KMS-11 (cell line): ENCODE data around the gene GAL3ST3.

Experiments
- H2AFZ ChIP-seq: fragments of 200-600 bp; sonication (generic); 2 replicates; pipeline ENCODE4 v1.6.1; 2016; ENCODE audit warnings: antibody characterized with exemption, mixed run types, low read depth
- H3K27ac ChIP-seq: fragments of 200-600 bp; sonication (generic); 2 replicates; pipeline ENCODE4 v1.6.1; 2016; ENCODE audit warnings: mild to moderate bottlenecking, mixed run types
- H3K27me3 ChIP-seq: fragments of 200-600 bp; sonication (generic); 2 replicates; pipeline ENCODE4 v1.6.1; 2017; ENCODE audit warnings: mild to moderate bottlenecking, low read depth, mixed run types, moderate library complexity; ENCODE audit not compliant: insufficient read depth
- H3K36me3 ChIP-seq: fragments of 200-600 bp; sonication (generic); 2 replicates; pipeline ENCODE4 v1.6.1; 2017; ENCODE audit warnings: mild to moderate bottlenecking, mixed run types; ENCODE audit not compliant: insufficient read depth
- H3K4me1 ChIP-seq: fragments of 200-600 bp; sonication (generic); 2 replicates; pipeline ENCODE4 v1.6.1; 2016; ENCODE audit warnings: mild to moderate bottlenecking, low read depth, mixed run types; ENCODE audit not compliant: poor library complexity, severe bottlenecking
- H3K4me2 ChIP-seq: fragments of 200-600 bp; sonication (generic); 2 replicates; pipeline ENCODE4 v1.7.0; 2016; ENCODE audit warnings: mild to moderate bottlenecking, mixed run types
- H3K4me3 ChIP-seq: fragments of 200-600 bp; sonication (generic); IDR thresholded peaks from 2 replicates; pipeline ENCODE4 v1.6.1; 2017; ENCODE audit warnings: low read depth, low read length, mixed read lengths; ENCODE audit not compliant: insufficient read depth
- H3K79me2 ChIP-seq: fragments of 200-600 bp; sonication (generic); 2 replicates; pipeline ENCODE4 v1.6.1; 2016; ENCODE audit warnings: low read depth, mixed run types; ENCODE audit not compliant: insufficient read depth
- H3K9ac ChIP-seq: fragments of 200-600 bp; sonication (generic); 2 replicates; pipeline ENCODE4 v1.6.1; 2016; ENCODE audit warnings: mild to moderate bottlenecking, mixed run types
- H4K20me1 ChIP-seq: fragments of 200-600 bp; sonication (generic); 2 replicates; pipeline ENCODE4 v1.6.1; 2016; ENCODE audit warnings: mild to moderate bottlenecking, mixed run types; ENCODE audit not compliant: insufficient read depth
- TF ChIP-seq, protein P1 (sequence below): fragments of 200-600 bp; sonication (generic); conservative IDR thresholded peaks from 2 replicates; pipeline ENCODE4 v1.6.1; 2017; ENCODE audit warnings: low read depth, mild to moderate bottlenecking, antibody characterized with exemption, low read length, moderate library complexity, mixed read lengths

The GAL3ST3 gene

GRCh38 chr11:66063900-66064299, 14.9 kb upstream of the GAL3ST3 start:
- Histone ChIP-seq H3K27ac (peak overlapping the region; percentile 42; the same call in 1 of the 2 replicates), H3K79me2 (peaks cover 75% of the 10 kb centered on the region)
- TF ChIP-seq, protein P1, sequence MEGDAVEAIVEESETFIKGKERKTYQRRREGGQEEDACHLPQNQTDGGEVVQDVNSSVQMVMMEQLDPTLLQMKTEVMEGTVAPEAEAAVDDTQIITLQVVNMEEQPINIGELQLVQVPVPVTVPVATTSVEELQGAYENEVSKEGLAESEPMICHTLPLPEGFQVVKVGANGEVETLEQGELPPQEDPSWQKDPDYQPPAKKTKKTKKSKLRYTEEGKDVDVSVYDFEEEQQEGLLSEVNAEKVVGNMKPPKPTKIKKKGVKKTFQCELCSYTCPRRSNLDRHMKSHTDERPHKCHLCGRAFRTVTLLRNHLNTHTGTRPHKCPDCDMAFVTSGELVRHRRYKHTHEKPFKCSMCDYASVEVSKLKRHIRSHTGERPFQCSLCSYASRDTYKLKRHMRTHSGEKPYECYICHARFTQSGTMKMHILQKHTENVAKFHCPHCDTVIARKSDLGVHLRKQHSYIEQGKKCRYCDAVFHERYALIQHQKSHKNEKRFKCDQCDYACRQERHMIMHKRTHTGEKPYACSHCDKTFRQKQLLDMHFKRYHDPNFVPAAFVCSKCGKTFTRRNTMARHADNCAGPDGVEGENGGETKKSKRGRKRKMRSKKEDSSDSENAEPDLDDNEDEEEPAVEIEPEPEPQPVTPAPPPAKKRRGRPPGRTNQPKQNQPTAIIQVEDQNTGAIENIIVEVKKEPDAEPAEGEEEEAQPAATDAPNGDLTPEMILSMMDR, result no peak

DNA sequence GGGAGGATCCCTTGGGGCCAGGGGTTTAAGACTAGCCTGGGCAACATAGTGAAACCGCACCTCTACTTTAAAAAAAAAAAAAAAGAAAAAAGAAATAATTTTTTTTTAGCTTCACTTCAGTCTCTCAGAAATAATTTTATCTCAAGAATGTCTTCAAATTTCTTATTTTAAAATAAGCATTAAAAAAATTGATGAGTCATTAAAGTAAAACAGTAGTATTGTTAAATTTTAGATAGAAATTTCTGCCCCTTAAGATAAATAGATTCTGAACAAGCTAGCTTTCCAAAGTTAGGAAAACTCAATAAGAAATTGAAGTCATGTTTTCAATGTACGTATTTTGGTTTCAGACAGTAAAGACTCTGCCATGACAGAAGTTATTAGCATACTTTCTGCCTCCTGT, 13.4 kb upstream of the GAL3ST3 start:
- TF ChIP-seq, protein P1, result no peak
- Histone ChIP-seq H3K9ac (no peak overlapping the region), H2AFZ (no peak overlapping the region), H3K4me2 (0 out of 2 replicates have a peak overlapping the region, but pooled peaks have one; percentile 15), H3K4me3 (no peak overlapping the region), H3K79me2 (peaks cover 84% of the 10 kb centered on the region), H3K27me3 (0 out of 2 replicates have a peak, but pooled peaks cover 5% of the 10 kb centered on the region), H3K4me1 (peaks cover 99% of the 10 kb centered on the region), H3K27ac (peak overlapping the region; percentile 42; the same call in 1 of the 2 replicates), H3K36me3 (peaks cover 60% of the 10 kb centered on the region), H4K20me1 (peaks cover 21% of the 10 kb centered on the region)

More at GRCh38 chr11:66063900-66064299, 14.9 kb upstream of the GAL3ST3 start:
- H3K4me2 ChIP-seq, result peak overlapping the region; percentile 47; the same call in 1 of the 2 replicates
- peaks cover 47% of the 10 kb centered on the region for H3K36me3 ChIP-seq
- H3K4me3 ChIP-seq, result no peak overlapping the region
- H3K27me3 ChIP-seq, result 0 out of 2 replicates have a peak, but pooled peaks cover 5% of the 10 kb centered on the region
- H2AFZ ChIP-seq, result no peak overlapping the region
- peaks cover 99% of the 10 kb centered on the region for H3K4me1 ChIP-seq
- no peak overlapping the region for H3K9ac ChIP-seq
- peaks cover 28% of the 10 kb centered on the region for H4K20me1 ChIP-seq

DNA sequence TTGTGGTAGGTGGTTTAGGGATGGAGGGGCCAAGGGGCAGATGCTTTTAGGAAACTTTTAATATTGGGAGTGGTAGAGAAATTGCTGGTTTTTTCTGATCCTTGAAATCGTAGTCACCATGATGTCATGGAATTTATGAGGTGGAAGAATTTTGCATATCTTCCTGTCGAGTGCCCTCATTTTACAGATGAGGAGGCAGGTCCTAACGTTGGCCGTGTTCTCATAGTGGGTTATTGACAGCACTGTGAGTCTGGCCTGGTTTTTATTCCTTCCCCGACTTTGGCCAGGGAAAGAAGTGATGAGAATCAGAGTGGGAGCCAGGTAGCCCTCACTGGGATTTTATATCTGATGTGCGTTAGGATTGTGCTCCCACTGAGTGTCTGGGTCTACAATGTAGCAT, 12.3 kb upstream of the GAL3ST3 start:
- TF ChIP-seq, protein P1, result no peak
- H3K27ac ChIP-seq, result no peak overlapping the region; the same call in 1 of the 2 replicates
- no peak overlapping the region for H2AFZ ChIP-seq
- no peak overlapping the region for H3K4me3 ChIP-seq
- H3K4me2 ChIP-seq, result no peak overlapping the region
- peaks cover 89% of the 10 kb centered on the region for H3K79me2 ChIP-seq
- 0 out of 2 replicates have a peak, but pooled peaks cover 5% of the 10 kb centered on the region for H3K27me3 ChIP-seq
- H3K36me3 ChIP-seq, result peaks cover 70% of the 10 kb centered on the region
- H3K4me1 ChIP-seq, result peaks cover 99% of the 10 kb centered on the region
- no peak overlapping the region for H3K9ac ChIP-seq
- H4K20me1 ChIP-seq, result peaks cover 11% of the 10 kb centered on the region

- H3K4me1 ChIP-seq, result peaks cover 99% of the 10 kb centered on the region
- H3K4me3 ChIP-seq, result no peak overlapping the region
- TF ChIP-seq, protein P1, result no peak
- peaks cover 69% of the 10 kb centered on the region for H3K36me3 ChIP-seq
- H3K9ac ChIP-seq, result no peak overlapping the region
- no peak overlapping the region for H2AFZ ChIP-seq
- peaks cover 6% of the 10 kb centered on the region for H4K20me1 ChIP-seq
- H3K79me2 ChIP-seq, result peaks cover 90% of the 10 kb centered on the region
- no peak overlapping the region for H3K27ac ChIP-seq
- 0 out of 2 replicates have a peak, but pooled peaks cover under 1% of the 10 kb centered on the region for H3K27me3 ChIP-seq
- no peak overlapping the region for H3K4me2 ChIP-seq
Observed at GRCh38 chr11:66059966-66060680, 11.2 kb upstream of the GAL3ST3 start.
